Stimulated activated CD4-positive, alpha-beta T cell treated with anti-CD3 and anti-CD28 coated beads, Interleukin-4, amount 100 ng/mL, for 1 hour (primary cell): Measurements from ENCODE around the gene ABLIM1.

Source experiments
- DNase-seq: peaks from one replicate; pipeline ENCODE4 v3.0.0-alpha.2; 2020

Gene ABLIM1

DNA sequence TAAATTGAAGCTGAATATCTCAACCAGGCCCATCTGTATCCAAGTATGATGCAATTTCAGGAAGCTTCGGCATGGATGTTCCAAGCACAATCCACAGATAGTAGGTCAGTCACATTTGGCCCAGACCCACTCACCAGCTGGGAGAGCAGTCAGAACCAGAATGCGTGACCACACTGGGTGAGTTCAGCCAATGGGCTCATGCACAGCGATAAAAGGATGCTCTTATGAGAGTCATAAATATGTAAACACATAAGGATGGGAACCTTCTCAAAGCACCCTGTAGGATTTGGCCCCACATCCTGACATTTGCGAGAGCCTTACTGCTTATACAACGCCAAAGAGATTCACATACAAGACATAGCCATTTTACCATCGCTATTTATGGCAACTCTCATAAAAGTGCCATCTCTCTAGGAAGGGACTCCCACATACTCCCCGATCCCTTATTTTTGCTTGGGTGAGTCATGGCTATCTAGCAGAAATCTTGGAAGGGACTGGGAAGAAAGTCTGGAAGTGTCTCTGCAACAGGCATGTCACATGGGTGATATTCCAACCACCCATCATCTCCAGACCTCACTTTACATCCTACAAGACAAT, 256.8 kb downstream of the ABLIM1 start:
- no peak for DNase-seq

DNA sequence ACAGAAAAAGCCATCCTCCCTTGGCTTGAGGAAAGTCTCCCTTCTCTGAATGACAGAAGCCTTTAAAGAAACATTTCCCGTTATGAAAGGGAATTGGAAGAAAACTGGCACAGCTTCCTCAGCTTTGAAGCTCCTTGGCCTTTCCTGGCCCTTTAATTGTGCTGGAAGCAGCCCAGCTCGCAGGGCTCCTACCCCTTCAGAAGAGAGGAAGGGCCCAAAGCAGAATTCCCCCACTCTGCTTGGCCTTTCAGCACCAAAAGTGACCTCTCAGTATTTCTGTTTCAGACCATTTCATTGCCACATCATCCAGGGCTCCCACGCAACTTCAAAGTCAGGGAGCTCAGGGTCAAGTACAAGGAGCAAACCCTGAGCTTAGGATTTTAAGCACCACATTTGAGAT, 258.0 kb downstream of the ABLIM1 start:
- DNase-seq, result no peak

DNA sequence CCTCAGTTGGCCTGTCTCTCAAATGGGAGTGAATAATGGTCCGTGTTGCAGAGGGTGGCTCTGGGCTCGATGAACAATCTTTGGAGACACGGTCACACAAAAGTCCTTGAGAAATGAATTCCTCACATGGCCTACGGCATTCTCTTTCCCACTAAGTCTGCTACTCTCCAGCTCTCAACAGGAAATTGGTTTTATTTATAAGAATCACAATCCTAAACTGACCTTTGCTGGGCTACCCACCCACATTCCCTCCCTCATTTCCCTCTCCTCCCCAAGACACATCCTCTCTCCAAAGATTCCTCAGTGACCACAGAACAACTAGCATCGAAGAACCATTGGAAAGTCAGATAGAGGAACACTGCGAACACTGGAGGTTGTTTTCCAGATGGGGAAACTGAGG, 258.5 kb downstream of the ABLIM1 start:
- DNase-seq, result no peak

DNA sequence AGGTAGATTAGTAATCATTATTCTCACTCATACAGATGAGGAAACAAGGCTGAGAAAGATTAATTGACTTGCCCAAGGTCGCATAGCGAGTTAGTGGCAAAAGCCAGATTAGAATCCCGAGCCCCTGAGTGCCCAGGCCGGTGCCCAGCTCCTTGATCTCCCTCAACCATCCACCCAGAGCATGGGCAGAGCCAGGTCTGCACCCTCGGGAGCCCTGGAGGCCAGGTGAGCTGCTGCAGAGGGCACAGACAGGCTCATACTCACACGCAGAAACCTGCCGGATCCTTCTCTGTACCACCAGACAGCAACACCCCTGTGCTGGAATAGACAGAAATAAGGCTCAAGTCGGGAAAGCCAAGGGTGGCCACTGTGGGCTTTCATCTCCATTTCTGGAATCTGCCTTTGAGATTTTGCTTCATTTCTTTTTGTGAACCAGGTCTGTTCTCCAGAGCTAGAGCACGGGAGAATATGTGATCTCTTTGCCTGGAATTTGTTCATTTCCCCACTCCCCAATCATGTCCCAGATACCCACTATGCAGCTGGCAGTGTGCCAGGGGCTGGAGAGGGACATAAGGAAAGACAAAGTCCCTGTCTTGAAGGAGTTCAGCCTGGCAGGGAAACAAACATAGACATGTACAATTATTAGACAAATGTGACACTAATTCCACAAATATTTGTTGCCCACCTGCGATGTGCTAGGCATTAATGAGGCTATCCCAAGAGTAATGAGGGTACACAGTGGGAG, 259.3 kb downstream of the ABLIM1 start:
- DNase-seq, result no peak

DNA sequence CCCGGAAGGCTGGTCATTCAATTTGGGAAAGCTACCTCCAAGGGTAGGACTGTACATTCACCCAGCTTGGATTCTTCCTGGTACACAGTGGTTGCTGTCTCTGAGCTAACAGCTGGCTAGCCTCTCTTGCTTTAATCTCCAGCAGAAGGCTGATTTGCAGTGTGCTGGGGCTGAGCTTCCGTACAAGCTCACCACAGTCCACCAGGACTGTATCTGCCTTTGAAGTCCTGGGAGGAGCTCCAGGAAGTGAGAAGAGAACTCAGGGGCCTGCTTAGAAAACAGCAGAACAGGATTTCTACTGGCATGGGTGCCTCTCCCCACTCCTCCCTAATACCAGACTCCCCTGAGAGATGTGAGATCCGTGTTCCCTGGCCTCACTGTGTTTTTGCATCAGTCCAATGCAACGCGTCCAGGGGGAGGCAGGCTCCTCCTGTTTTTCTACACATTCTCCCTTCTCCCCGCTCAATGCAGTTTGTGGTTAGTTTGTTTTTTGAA, 260.4 kb downstream of the ABLIM1 start:
- DNase-seq, result no peak

DNA sequence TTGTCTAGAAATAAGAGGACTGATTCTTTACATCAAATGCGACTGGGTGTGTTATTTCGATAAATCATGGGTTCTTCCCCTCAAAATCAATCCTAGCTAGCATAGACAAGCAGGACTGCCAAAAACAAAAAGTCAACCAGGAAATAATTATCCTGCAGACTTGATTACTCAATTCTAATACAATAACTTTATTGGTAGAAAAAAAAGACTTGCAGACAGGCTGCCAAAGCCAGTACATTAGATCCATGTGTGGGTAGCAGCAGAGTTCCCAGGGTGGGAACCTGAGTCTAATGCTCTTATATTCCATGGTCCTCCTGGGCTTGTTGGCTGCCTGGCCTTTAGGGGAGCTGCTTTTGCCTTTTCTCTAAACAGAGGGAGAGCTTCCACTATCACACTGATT, 261.6 kb downstream of the ABLIM1 start:
- DNase-seq, result no peak

DNA sequence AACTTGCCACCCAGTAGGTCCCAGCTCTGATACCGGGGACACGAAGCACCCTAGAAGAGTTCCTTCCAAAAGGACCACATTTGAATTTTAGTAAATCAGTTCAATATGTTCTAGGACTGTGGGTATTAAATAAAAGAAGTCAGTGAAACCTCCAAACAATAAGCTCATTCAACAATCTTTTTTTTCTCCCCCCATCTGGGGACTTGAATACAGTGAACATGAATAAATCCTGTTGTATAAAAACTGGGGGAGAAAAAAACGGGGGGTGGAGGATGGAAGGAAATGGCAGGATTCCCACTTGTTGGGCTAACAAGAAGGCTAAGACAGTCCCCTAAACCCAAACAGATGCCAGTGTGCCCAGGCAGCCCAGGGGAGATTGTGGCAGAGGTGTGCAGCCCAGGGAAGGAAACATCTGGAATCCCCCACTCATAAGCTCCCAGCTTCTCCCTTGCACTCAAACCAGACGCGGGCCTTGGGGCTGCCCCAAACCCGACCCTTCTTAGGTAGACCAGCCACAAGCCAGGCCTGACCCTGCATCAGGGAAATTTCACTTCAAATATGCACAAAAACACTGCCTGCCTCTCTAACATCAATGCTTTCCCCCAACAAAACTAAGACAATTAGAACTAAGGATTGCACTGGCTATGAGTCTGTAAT, 262.6 kb downstream of the ABLIM1 start:
- DNase-seq, result no peak

DNA sequence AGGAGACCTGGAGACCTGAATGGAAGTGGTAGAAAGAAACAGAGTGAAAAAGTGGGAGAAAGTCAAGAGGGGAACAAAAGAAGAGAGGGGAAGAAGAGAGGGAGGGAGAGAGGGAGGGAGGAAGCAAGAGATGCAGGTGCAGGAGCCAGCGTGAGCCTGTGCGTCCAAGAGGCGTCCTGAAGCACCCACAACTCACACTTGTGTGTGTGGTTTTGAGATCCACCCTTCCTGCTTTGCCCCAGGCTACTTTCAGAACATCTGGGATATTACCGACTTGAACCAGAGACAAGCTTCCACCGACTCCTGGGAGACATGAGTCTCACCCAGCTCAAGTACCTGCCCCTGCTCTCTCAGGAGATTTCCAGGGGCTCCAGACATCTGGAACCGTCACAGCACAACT, 263.5 kb downstream of the ABLIM1 start:
- no peak for DNase-seq

DNA sequence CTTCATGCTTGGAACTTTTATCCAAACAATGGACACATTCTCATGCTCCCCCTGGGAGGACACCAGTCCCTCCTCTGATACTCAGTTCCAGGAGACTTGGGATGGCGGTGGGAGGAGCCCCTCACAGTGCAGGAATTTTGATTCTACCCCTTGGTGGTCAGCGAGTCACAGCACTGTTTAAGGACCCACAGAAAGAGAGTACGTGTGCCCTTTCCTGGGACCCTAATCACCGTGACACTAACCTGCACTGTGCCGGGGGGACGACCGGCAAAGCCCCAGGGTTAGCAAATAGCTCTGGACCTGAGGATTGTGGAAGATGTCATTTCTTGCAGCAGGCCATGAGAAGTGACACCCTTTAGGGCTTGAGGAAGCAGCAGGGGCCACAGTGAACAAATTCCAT, 264.2 kb downstream of the ABLIM1 start:
- DNase-seq, result no peak

DNA sequence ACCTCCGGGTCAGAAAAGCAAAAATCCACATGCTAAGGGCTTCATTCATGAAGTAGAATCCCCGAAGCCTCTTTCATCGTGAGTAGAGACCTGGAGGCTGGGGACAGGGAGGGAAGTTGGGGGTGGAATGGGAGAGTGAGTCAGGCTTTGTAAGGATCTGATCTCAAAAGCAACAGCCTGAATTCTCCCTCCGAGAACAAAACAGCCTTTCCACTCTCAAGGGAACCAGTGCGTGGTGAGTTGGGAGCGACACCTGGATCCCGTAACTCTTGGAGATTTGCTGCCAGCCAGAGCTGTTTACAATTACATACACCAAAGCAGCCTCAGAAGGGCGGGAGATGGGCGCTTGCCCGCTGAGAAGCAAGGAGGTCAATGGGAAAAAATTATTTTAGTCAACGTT, 264.6 kb downstream of the ABLIM1 start:
- no peak for DNase-seq

DNA sequence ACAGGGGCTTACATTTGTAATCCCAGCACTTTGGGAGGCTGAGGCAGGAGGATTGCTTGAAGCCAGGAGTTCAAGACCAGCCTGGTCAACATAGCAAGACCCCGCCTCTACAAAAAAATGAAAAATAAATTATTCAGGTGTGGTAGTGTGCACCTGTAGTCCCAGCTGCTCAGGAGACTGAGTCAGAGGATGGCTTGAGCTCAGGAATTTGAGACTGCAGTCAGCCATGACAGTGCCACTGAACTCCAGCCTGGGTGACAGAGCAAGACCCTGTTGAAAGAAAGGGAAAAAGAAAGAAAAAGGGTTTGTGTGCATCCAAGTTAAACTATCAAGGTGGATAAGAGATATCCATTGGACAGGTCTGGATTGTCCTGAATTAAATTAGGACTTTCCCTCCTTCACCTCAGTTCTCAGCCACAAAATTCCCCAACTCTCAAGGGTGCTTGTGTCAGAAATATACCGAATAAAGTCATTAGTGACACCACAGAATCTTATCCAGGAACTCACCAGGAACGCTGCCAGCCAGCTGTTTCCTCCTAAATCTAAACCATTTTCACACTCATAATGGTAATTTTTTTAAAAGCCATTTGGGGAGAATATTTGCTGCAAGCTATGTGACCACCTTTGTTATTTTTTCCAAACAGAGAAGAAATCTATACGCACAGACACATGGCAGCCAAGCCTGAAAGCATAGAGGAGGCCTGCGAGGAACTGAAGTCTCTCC, 265.8 kb downstream of the ABLIM1 start:
- DNase-seq, result no peak

DNA sequence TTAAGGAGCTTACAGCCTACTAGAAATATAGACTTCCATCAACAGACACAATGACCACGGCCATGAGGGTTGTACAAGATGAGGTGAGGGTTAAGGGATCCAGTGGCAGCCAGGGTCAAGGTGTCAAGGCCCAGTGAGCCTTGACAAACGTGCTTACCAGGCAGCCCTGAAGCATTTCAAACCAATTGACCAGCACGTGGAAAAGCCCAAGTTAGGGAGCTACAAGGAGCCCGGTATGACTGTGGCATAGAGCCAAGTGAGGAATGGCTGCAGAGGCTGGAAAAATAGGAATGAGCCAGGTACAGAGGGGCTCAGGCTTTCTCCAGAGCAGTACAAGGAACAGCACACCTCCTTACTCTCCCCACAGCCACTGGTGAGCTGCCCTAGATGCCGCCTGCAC, 266.5 kb downstream of the ABLIM1 start:
- no peak for DNase-seq

DNA sequence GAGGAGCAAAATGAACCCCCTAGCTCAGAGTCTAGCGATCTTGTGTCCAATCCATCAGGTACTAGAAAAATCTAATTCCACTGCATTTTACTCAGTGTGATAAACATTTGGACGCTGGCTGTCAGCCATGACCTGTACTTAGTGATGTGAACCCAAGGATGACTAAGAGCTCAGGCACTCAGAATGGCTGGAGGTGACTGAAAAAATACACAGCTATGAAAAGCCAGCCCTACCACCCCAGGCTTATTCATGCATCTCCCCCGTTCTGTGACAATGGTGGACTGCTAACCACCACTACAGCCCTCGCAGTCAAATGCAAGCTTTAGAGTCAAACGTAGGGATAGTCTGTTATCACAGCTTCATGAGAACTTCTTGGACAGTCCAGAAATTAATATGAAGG, 268.6 kb downstream of the ABLIM1 start:
- no peak for DNase-seq

DNA sequence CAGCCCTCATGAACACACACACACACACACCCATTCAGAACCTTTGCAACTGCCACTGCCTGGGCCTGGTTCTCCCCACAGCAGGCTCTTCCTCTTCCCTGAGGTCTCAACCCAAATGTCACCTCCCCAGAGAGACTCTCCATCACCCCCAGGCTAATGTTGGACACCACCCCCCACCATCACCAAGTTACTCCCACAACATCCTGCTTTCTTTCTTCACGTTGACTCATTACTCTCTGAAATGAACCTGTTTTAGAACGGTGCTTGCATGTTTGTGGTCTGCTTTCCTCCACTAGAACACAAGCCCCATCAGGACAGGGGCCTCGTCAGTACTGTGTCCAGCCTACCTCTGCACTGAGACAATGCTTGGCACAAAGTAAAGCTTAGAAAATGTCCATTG, 269.8 kb downstream of the ABLIM1 start:
- no peak for DNase-seq

DNA sequence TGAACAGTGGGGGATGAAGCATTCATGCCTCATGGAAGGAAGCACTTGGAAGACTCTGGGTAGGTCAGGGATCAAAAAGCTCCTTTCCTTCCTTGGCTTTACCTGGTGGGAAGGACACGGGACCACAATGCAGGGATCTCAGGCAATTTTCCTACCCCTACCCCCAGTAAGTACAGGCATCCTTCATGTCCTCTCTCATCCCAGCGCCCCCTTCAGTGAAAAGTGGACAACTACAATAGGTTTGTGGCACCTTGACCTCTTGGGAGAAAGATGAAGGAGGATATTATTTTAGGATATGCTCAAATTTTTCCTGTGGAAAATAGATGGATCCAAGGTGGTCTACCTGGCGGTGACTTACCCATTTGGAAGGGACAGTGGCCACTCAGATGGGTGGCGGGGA, 270.3 kb downstream of the ABLIM1 start:
- DNase-seq, result no peak

DNA sequence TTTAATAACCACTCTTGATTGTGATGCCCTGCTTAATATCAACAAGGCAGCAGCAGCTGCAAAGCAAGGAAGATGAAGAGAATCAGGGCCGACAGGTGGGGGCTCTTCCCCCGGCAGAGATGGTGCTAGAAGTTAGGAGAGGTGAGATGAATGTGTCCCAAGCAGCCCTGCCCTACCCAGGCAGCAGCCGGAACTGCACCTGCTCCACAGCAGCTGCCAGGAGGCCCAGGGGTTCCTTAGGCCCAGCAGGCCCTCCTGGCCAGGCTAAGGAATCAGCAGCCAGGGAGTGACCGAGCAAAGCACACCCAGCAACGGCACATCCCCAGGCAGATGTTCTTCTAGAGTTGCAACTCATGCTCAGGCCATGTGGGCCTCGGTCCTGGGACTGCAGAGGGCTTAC, 271.6 kb downstream of the ABLIM1 start:
- no peak for DNase-seq

DNA sequence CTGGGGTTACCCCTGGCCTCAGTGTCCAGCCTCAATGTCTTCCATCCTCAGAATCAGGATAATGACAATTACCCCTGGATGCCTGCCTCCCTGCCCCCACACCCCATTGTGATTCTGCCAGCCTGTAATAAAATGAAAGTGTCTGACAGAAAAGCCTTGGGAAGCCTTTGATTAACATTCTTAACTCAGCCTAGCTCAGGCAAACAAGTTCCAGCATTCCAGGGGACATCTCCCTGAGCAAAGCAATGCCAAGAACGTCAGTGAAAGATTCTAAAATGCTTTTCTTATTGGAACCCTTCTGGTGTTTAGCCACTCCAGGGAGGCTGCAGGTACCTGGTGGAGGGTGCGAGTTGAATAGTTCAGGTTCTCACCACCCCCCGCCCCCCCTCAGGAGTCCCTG, 272.5 kb downstream of the ABLIM1 start:
- no peak for DNase-seq

DNA sequence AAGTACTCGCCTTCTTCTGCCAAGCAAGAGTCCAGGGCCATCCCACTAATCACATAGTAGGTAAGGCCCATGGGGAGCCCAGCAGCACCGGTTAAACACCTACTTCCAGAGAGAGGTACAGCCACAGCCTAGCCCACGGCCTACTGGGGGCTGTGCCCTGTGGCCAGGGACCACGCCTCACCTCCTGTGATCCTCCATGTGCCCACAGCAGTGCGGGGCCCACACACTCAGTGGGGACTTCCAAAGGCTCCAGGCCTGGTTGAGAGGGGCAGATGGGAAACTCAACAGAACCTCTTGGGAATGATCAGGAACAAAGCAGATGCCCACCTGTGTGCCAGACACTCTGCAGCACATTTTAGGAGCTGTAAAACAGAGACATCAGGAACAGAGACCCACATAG, 273.5 kb downstream of the ABLIM1 start:
- DNase-seq, result no peak

DNA sequence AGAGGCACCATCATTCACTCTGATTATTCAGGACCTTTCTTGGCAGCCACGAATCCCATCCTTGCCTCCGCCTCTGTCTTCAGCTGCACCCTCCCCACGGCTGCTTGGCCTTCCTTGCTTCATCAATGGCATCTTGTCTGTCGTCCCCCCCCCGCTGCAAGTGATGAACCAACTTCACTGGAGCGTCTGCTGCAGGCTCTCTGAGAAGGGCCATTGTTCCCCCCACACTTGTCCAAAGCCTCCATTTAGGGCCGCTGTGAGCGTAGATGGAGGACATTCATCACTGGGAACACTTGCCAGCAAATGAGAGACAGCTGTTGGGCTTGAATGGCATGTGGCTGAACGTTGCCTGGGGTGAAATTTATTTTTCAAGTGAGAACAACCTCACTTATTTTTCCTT, 273.9 kb downstream of the ABLIM1 start:
- no peak for DNase-seq
